COLO668 (cell line): Measurements from ENCODE around the gene PHF1.
"Not testable (repeated sequence)": the region's sequence is repeated elsewhere in the genome, so short reads cannot be mapped to it uniquely, and the experiment has no call there.

Experiments used
- DNase-seq: peaks from one replicate; lab custom pipeline; 2025; ENCODE audit not compliant: unreplicated experiment; lab: John Stamatoyannopoulos, UW

Gene PHF1

GRCh38 chr6:33391278-33391921 is 19.4 kb upstream of the PHF1 start, which contains the start of gene KIFC1:
Gene KIFC1 (plus strand): TSS chr6:33391823. CDS start chr6:33391986, 163 bp downstream.
- peak; percentile 99 for DNase-seq

GRCh38 chr6:33391922-33392594 is 18.8 kb upstream of the PHF1 start:
- DNase-seq, result peak; percentile 4

GRCh38 chr6:33392595-33392948 is 18.2 kb upstream of the PHF1 start:
- DNase-seq, result no peak

GRCh38 chr6:33392979-33393378 is 17.8 kb upstream of the PHF1 start:
- DNase-seq, result no peak

GRCh38 chr6:33397541-33397940 is 13.3 kb upstream of the PHF1 start:
- no peak for DNase-seq

GRCh38 chr6:33398601-33399000 is 12.2 kb upstream of the PHF1 start:
- not testable (repeated sequence) for DNase-seq

- not testable (repeated sequence) for DNase-seq
These were observed 10.9 kb upstream of the PHF1 start for GRCh38 chr6:33399881-33400280.

GRCh38 chr6:33404884-33405283 is 5.9 kb upstream of the PHF1 start:
- DNase-seq, result no peak

- no peak for DNase-seq
These were observed 5.4 kb upstream of the PHF1 start for GRCh38 chr6:33405386-33405940.

GRCh38 chr6:33406126-33406525 is 4.7 kb upstream of the PHF1 start:
- no peak for DNase-seq

- no peak for DNase-seq
These were observed 3.6 kb upstream of the PHF1 start for GRCh38 chr6:33407132-33407718.

- DNase-seq, result peak; percentile 96
These were observed 634 bp upstream of the PHF1 start for GRCh38 chr6:33410050-33410710.

GRCh38 chr6:33411632-33412005 is 805 bp downstream of the PHF1 start:
- no peak for DNase-seq

- DNase-seq, result no peak
These were observed 1.6 kb downstream of the PHF1 start for GRCh38 chr6:33412140-33413009.

- DNase-seq, result no peak
These were observed 2.7 kb downstream of the PHF1 start for GRCh38 chr6:33413241-33414120.

- peak; percentile 1 for DNase-seq
These were observed 3.9 kb downstream of the PHF1 start for GRCh38 chr6:33414592-33415271.

GRCh38 chr6:33415831-33416230 is 5.0 kb downstream of the PHF1 start:
- no peak for DNase-seq

- no peak for DNase-seq
These were observed 5.7 kb downstream of the PHF1 start for GRCh38 chr6:33416386-33417127.
